Body of pancreas (tissue), 4 donors: ENCODE data around the gene CHN2. TPM values are rescaled to one million over a fixed set of nuclear protein-coding genes. Genes with fewer than 3 reads are reported as not detected.

Experiments used
- ATAC-seq: fragments of 150-250 bp; one replicate; pipeline ENCODE4 v1.9.1; 2016
- DNase-seq, 4 donors: peaks; one replicate each; pipeline ENCODE4 v3.0.0-alpha.2; 2019
- H3K27ac ChIP-seq, 4 donors: fragments of 200-600 bp; sonication (generic); 1 replicate in 3 of 4; 2 replicates in 1 of 4; pipeline versions ENCODE4 v1.5.1 to v1.6.1; 2016 to 2019; ENCODE audit warnings: mild to moderate bottlenecking in 1 of 4, mixed read lengths in 1 of 4, moderate library complexity in 1 of 4
- H3K27me3 ChIP-seq, 2 donors: fragments of 200-600 bp; sonication (generic); one replicate each; pipeline ENCODE4 v1.6.0; 2016; ENCODE audit warnings: mild to moderate bottlenecking in 1 of 2
- H3K36me3 ChIP-seq, 2 donors: fragments of 200-600 bp; sonication (generic); replicated peaks in 1 of 2; 2 replicates each; pipeline ENCODE4 v1.5.1; 2016; ENCODE audit warnings: low read depth in 2 of 2; ENCODE audit not compliant: insufficient read depth in 1 of 2
- H3K4me1 ChIP-seq: fragments of 200-600 bp; sonication (generic); one replicate; pipeline ENCODE4 v1.6.0; 2016
- H3K4me3 ChIP-seq, 2 donors: fragments of 200-600 bp; sonication (generic); 1 replicate in 1 of 2; 2 replicates in 1 of 2; pipeline ENCODE4 v1.5.1; 2016 to 2019
- H3K9me3 ChIP-seq, 3 donors: fragments of 200-600 bp; sonication (generic); 1 replicate in 2 of 3; 2 replicates in 1 of 3; pipeline ENCODE4 v1.5.1; 2016
- POLR2A ChIP-seq, 3 donors: fragments of 450-650 bp; IDR thresholded peaks; one replicate each; pipeline ENCODE4 v1.6.1; 2016; ENCODE audit warnings: antibody characterized with exemption in 3 of 3, mild to moderate bottlenecking in 2 of 3
- WGBS, 2 donors: methylation state at CpG; one replicate each; pipeline ENCODE4 v1.1.5; 2017; 5-methylcytosine and 5-hydroxymethylcytosine counted together
- intact Hi-C: fragments of 100-400 bp; cut with DNase I; formaldehyde crosslinking; loops from one replicate; pipeline ENCODE4 v1.15.1; 2023
- total RNA-seq, 2 donors: library from RNA; depleted of rRNA; stranded (reverse); fragments of >200 nt; gene quantifications; one replicate each; pipeline ENCODE4 v1.1.0, GENCODE V29; 2016
- TF ChIP-seq, protein P1 (sequence below), 7 experiments: fragments of 450-650 bp in 4 of 7; fragments of 200-600 bp in 3 of 7; sonication (generic) in 3 of 7; IDR thresholded peaks; one replicate each; pipeline ENCODE4 v1.5.1; 2016 to 2019; ENCODE audit warnings: antibody characterized with exemption in 7 of 7

The CHN2 gene
- total RNA-seq, 2 donors from 2014 or later: 55.7 to 58.6 TPM

DNA sequence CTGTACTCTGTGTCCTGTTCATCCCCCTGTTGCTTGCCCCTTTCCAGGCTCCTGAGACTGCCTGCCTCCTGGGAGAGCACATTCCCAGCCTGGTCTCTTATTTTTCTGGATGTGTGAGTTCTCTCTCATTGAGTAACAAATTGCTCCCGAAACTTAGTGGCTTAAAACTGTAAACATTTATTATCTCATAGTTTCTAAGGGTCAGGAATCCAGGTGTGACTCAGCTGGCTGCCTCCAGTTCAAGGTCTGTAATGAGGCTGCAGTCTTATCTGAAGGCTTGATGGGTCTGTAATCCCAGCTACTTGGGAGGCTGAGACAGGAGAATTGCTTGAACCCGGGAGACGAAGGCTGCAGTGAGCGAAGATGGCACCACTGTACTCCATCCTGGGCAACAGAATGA is 315.5 kb downstream of the CHN2 start:
- no peak overlapping the region for H3K4me3 ChIP-seq
- no peak for DNase-seq
- no peak overlapping the region for H3K27ac ChIP-seq
- WGBS, 2 donors: 91 to 94% methylated on average over 4 of the region's 4 CpGs
- no peaks in the 10 kb centered on the region for H3K9me3 ChIP-seq
- H3K36me3 ChIP-seq: peaks cover 0 to 11% of the 10 kb centered on the region in 2 donors
- intact Hi-C loops: no loop called here
- no peak for ATAC-seq
- H3K4me1 ChIP-seq: no peaks in the 10 kb centered on the region
- no peak for TF ChIP-seq POLR2A (IDR thresholded peaks at IDR 0.05)
- TF ChIP-seq, protein P1, sequence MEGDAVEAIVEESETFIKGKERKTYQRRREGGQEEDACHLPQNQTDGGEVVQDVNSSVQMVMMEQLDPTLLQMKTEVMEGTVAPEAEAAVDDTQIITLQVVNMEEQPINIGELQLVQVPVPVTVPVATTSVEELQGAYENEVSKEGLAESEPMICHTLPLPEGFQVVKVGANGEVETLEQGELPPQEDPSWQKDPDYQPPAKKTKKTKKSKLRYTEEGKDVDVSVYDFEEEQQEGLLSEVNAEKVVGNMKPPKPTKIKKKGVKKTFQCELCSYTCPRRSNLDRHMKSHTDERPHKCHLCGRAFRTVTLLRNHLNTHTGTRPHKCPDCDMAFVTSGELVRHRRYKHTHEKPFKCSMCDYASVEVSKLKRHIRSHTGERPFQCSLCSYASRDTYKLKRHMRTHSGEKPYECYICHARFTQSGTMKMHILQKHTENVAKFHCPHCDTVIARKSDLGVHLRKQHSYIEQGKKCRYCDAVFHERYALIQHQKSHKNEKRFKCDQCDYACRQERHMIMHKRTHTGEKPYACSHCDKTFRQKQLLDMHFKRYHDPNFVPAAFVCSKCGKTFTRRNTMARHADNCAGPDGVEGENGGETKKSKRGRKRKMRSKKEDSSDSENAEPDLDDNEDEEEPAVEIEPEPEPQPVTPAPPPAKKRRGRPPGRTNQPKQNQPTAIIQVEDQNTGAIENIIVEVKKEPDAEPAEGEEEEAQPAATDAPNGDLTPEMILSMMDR (IDR thresholded peaks at IDR 0.05): no peak
- no peaks in the 10 kb centered on the region for H3K27me3 ChIP-seq

DNA sequence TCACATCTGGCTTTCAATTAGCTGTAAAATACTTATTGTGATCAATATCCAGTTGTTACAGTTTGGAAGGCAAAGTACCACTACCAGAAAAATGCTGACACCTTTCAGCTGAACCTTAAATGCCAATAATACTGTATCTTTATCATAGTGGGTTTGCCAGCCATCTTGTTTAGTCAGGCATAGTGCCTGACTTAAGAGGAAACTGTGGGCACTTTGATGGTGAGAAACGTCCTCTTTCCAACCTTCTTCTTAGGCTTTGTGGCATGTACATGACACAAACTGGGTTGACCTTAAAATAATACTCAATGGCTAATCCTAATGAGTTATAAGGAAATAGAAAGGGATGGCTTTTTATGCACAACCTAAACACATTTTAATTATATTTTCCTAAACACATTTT is 316.8 kb downstream of the CHN2 start:
- Histone ChIP-seq H3K9me3 (no peaks in the 10 kb centered on the region), H3K4me1 (peaks cover 5% of the 10 kb centered on the region), H3K27me3 (no peaks in the 10 kb centered on the region), H3K4me3 (no peak overlapping the region), H3K36me3 (peaks cover 0 to 7% of the 10 kb centered on the region in 2 donors), H3K27ac (no peak overlapping the region)
- 32 to 45% methylated on average over 1 of the region's 1 CpG for WGBS, 2 donors
- ATAC-seq (no peak), DNase-seq (no peak)
- TF ChIP-seq POLR2A (IDR thresholded peaks at IDR 0.05): no peak
- TF ChIP-seq, protein P1 (IDR thresholded peaks at IDR 0.05): no peak
- intact Hi-C loops: no loop called here

- H3K4me3 ChIP-seq: no peak overlapping the region
- TF ChIP-seq, protein P1 (IDR thresholded peaks at IDR 0.05): no peak
- TF ChIP-seq POLR2A (IDR thresholded peaks at IDR 0.05): no peak
- ATAC-seq (no peak), DNase-seq (no peak)
- H3K27me3 ChIP-seq: no peaks in the 10 kb centered on the region
- H3K9me3 ChIP-seq: no peaks in the 10 kb centered on the region
- 50 to 54% methylated on average over 8 of the region's 8 CpGs for WGBS, 2 donors
- no peak overlapping the region for H3K27ac ChIP-seq
- H3K36me3 ChIP-seq: peaks cover 0 to 7% of the 10 kb centered on the region in 2 donors
- peaks cover 6% of the 10 kb centered on the region for H3K4me1 ChIP-seq
- intact Hi-C loops: no loop called here
Measured at GRCh38 chr7:29511851-29512250, 317.3 kb downstream of the CHN2 start.

- 61 to 78% methylated on average over 2 of the region's 2 CpGs for WGBS, 2 donors
- DNase-seq (peak in 1 of 4 donors; percentile 7), ATAC-seq (peak; percentile 33)
- intact Hi-C loops: no loop called here
- Histone ChIP-seq H3K9me3 (no peaks in the 10 kb centered on the region), H3K4me3 (no peak overlapping the region), H3K27me3 (no peaks in the 10 kb centered on the region), H3K36me3 (no peaks in the 10 kb centered on the region), H3K27ac (no peak overlapping the region), H3K4me1 (peaks cover 6% of the 10 kb centered on the region)
- TF ChIP-seq, protein P1 (IDR thresholded peaks at IDR 0.05): no peak
- no peak for TF ChIP-seq POLR2A (IDR thresholded peaks at IDR 0.05)
Measured at GRCh38 chr7:29516491-29516890, 321.9 kb downstream of the CHN2 start.

- Histone ChIP-seq H3K9me3 (no peaks in the 10 kb centered on the region), H3K27ac (no peak overlapping the region), H3K4me1 (peaks cover 6% of the 10 kb centered on the region), H3K27me3 (no peaks in the 10 kb centered on the region), H3K36me3 (no peaks in the 10 kb centered on the region), H3K4me3 (no peak overlapping the region)
- TF ChIP-seq, protein P1 (IDR thresholded peaks at IDR 0.05): no peak
- TF ChIP-seq POLR2A (IDR thresholded peaks at IDR 0.05): no peak
- DNase-seq (no peak), ATAC-seq (no peak)
- 83 to 93% methylated on average over 1 of the region's 1 CpG for WGBS, 2 donors
- intact Hi-C loops: no loop called here
Measured at GRCh38 chr7:29518616-29519015, 324.0 kb downstream of the CHN2 start.
